HCT116 (cell line): Measurements from ENCODE around the gene SOD3. TPM values are rescaled to one million over a fixed set of nuclear protein-coding genes. Genes with fewer than 3 reads are reported as not detected.

ENCODE experiments used
- ATAC-seq: fragments of 200-7000 bp; cut with Tn5 transposase; 2 replicates; pipeline ENCODE4 v1.9.1; 2020; ENCODE audit warnings: mild to moderate bottlenecking, moderate library complexity
- BruUV-seq: library from RNA; stranded (reverse); fragments of 400-500 nt; replicated peaks from 2 replicates; lab custom pipeline; 2021; lab: Mats Ljungman, UMichigan
- CTCF ChIA-PET: fragments of 300-600 bp; sonication (Branson Sonifier 250); formaldehyde crosslinking; loops from one replicate; lab custom pipeline; 2021; ENCODE audit warnings: antibody characterized with exemption; lab: Charles Lee
- POLR2A ChIA-PET: fragments of 300-600, 350-600 bp; sonication (Branson Sonifier 250); formaldehyde crosslinking; loops from one replicate; lab custom pipeline; 2021; ENCODE audit warnings: antibody characterized with exemption; lab: Charles Lee
- RAD21 ChIA-PET, 2 experiments: fragments of 300-600 bp; sonication (Branson Sonifier 250); formaldehyde crosslinking; loops; one replicate each; lab custom pipeline; 2023; ENCODE audit warnings: low total read pairs in 2 of 2; ENCODE audit not compliant: uncharacterized antibody in 2 of 2, unreplicated experiment in 2 of 2, low non-redundant PET in 1 of 2; lab: Charles Lee
- DNase-seq: peaks from one replicate; pipeline ENCODE4 v3.0.0-alpha.2; 2010; ENCODE audit warnings: low read depth, low spot score
- H2AFZ ChIP-seq: fragments of 200-600 bp; shearing (Covaris generic), sonication (generic); 2 replicates; pipeline ENCODE4 v1.6.1; 2017; ENCODE audit warnings: low read depth, mixed run types, mixed read lengths, antibody characterized with exemption, low read length; ENCODE audit not compliant: poor library complexity, severe bottlenecking
- H3K27ac ChIP-seq: 2 replicates; pipeline ENCODE4 v1.5.1; 2012; ENCODE audit warnings: low read depth, low read length
- H3K27me3 ChIP-seq: fragments of 200-600 bp; sonication (generic); 2 replicates; pipeline ENCODE4 v1.6.1; 2016; ENCODE audit warnings: mixed run types, low read length, mixed read lengths; ENCODE audit not compliant: insufficient read depth
- H3K36me3 ChIP-seq, 2 experiments: fragments of 200-500 bp in 1 of 2; fragments of 200-600 bp in 1 of 2; sonication (Bioruptor generic) in 1 of 2; sonication (generic) in 1 of 2; 2 replicates each; pipeline versions ENCODE4 v1.5.1 to v1.6.1; 2014 to 2016; ENCODE audit warnings: low read length in 2 of 2, inconsistent platforms in 1 of 2, mixed read lengths in 1 of 2, mixed run types in 1 of 2; ENCODE audit not compliant: insufficient read depth in 2 of 2, control insufficient read depth in 1 of 2
- H3K4me1 ChIP-seq, 2 experiments: fragments of 200-600 bp in 1 of 2; sonication (generic) in 1 of 2; 2 replicates each; pipeline versions ENCODE4 v1.5.1 to v1.6.1; 2012 to 2017; ENCODE audit warnings: low read length in 2 of 2, inconsistent platforms in 1 of 2, mild to moderate bottlenecking in 1 of 2, mixed read lengths in 1 of 2, mixed run types in 1 of 2, moderate library complexity in 1 of 2; ENCODE audit not compliant: insufficient read depth in 2 of 2, control insufficient read depth in 1 of 2
- H3K4me2 ChIP-seq: fragments of 200-600 bp; sonication (generic); 2 replicates; pipeline ENCODE4 v1.6.1; 2017; ENCODE audit warnings: mixed run types, low read length, mixed read lengths
- H3K4me3 ChIP-seq, 2 experiments: fragments of 200-600 bp in 1 of 2; sonication (generic) in 1 of 2; replicated peaks in 1 of 2; 2 replicates each; pipeline ENCODE4 v1.5.1; 2011 to 2016; ENCODE audit warnings: low read length in 2 of 2, control low read depth in 1 of 2, low read depth in 1 of 2, mild to moderate bottlenecking in 1 of 2, mixed read lengths in 1 of 2, mixed run types in 1 of 2
- H3K79me2 ChIP-seq: fragments of 200-600 bp; sonication (generic); 2 replicates; pipeline ENCODE4 v1.6.1; 2017; ENCODE audit warnings: mild to moderate bottlenecking, mixed run types, low read length, moderate library complexity, mixed read lengths; ENCODE audit not compliant: insufficient read depth
- H3K9ac ChIP-seq: fragments of 200-600 bp; sonication (generic); 2 replicates; pipeline ENCODE4 v1.6.1; 2016; ENCODE audit warnings: low read length, mixed read lengths
- H3K9me2 ChIP-seq: fragments of 200-600 bp; sonication (generic), shearing (Covaris generic); 2 replicates; pipeline ENCODE4 v1.6.1; 2017; ENCODE audit warnings: mixed run types, mild to moderate bottlenecking, moderate library complexity; ENCODE audit not compliant: insufficient read depth
- H3K9me3 ChIP-seq, 2 experiments: fragments of 200-500 bp in 1 of 2; fragments of 200-600 bp in 1 of 2; sonication (Bioruptor generic) in 1 of 2; sonication (generic) in 1 of 2; 2 replicates each; pipeline ENCODE4 v1.6.1; 2014 to 2017; ENCODE audit warnings: low read length in 2 of 2, mixed read lengths in 2 of 2, inconsistent platforms in 1 of 2, low read depth in 1 of 2, mild to moderate bottlenecking in 1 of 2, mixed run types in 1 of 2, moderate library complexity in 1 of 2; ENCODE audit not compliant: control insufficient read depth in 1 of 2, insufficient read depth in 1 of 2
- H4K20me1 ChIP-seq: fragments of 200-600 bp; sonication (generic), shearing (Covaris generic); 2 replicates; pipeline ENCODE4 v1.6.1; 2017; ENCODE audit warnings: mixed run types, mild to moderate bottlenecking, moderate library complexity; ENCODE audit not compliant: insufficient read depth
- CBX3 ChIP-seq: IDR thresholded peaks from 2 replicates; pipeline ENCODE4 v1.6.1; 2012; ENCODE audit warnings: low read depth
- CEBPB ChIP-seq: IDR thresholded peaks from 2 replicates; pipeline ENCODE4 v1.6.1; 2012; ENCODE audit warnings: low read depth
- ELF1 ChIP-seq: IDR thresholded peaks from 2 replicates; pipeline ENCODE4 v1.6.1; 2012; ENCODE audit warnings: low read depth, borderline replicate concordance
- EZH2 ChIP-seq: fragments of 200-600 bp; sonication (generic); IDR thresholded peaks from 2 replicates; pipeline ENCODE4 v1.6.1; 2017; ENCODE audit warnings: antibody characterized with exemption, mixed run types
- EZH2phosphoT487 ChIP-seq: fragments of 200-600 bp; IDR thresholded peaks from 2 replicates; pipeline ENCODE4 v1.6.1; 2018; ENCODE audit warnings: antibody characterized with exemption, borderline replicate concordance
- JUND ChIP-seq: IDR thresholded peaks from 2 replicates; pipeline ENCODE4 v1.6.1; 2012
- POLR2A ChIP-seq: IDR thresholded peaks from 2 replicates; pipeline ENCODE4 v1.7.0; 2011; ENCODE audit warnings: borderline replicate concordance; ENCODE audit not compliant: insufficient read depth, insufficient read length; ENCODE audit errors: extremely low read depth
- POLR2AphosphoS5 ChIP-seq: IDR thresholded peaks from 2 replicates; pipeline ENCODE4 v1.6.1; 2011; ENCODE audit warnings: mild to moderate bottlenecking, low read depth, low read length, moderate library complexity
- RAD21 ChIP-seq: IDR thresholded peaks from 2 replicates; pipeline ENCODE4 v1.6.1; 2012; ENCODE audit warnings: low read depth, mild to moderate bottlenecking
- SIN3A ChIP-seq: IDR thresholded peaks from 2 replicates; pipeline ENCODE4 v1.6.1; 2012; ENCODE audit warnings: low read depth
- YY1 ChIP-seq: IDR thresholded peaks from 2 replicates; pipeline ENCODE4 v1.6.1; 2011; ENCODE audit warnings: low read length, low read depth, moderate library complexity, mild to moderate bottlenecking; ENCODE audit not compliant: insufficient replicate concordance; ENCODE audit errors: extremely low read depth
- ZFX ChIP-seq: fragments of 450-650 bp; IDR thresholded peaks from 2 replicates; pipeline ENCODE4 v1.6.1; 2017
- intact Hi-C: fragments of 100-400 bp; cut with micrococcal nuclease; formaldehyde crosslinking; loops from 2 replicates; pipeline ENCODE4 v1.10.0; 2022
- total RNA-seq: library from RNA; stranded (reverse); gene quantifications from one replicate; pipeline ENCODE4 v1.2.1, GENCODE V29; 2021; ENCODE audit not compliant: unreplicated experiment
- TF ChIP-seq, protein P1 (sequence below), 3 experiments: fragments of 200-600 bp in 1 of 3; sonication (generic) in 1 of 3; IDR thresholded peaks in 2 of 3; conservative IDR thresholded peaks in 1 of 3; 2 replicates each; pipeline ENCODE4 v1.5.1; 2012 to 2017; ENCODE audit warnings: low read depth in 2 of 3, low read length in 2 of 3, antibody characterized with exemption in 1 of 3, borderline replicate concordance in 1 of 3, control low read depth in 1 of 3, mild to moderate bottlenecking in 1 of 3, mixed read lengths in 1 of 3, mixed run types in 1 of 3, moderate library complexity in 1 of 3; ENCODE audit not compliant: insufficient read depth in 1 of 3
- TF ChIP-seq, protein P2 (sequence below): IDR thresholded peaks from 2 replicates; pipeline ENCODE4 v1.6.1; 2012; ENCODE audit warnings: low read depth
- TF ChIP-seq, protein P3 (sequence below): IDR thresholded peaks from 2 replicates; pipeline ENCODE4 v1.6.1; 2012
- TF ChIP-seq, protein P4 (sequence below): IDR thresholded peaks from 2 replicates; pipeline ENCODE4 v1.6.1; 2012

The SOD3 gene
- total RNA-seq, 1 experiment from 2014 or later, result 0.25 TPM

DNA sequence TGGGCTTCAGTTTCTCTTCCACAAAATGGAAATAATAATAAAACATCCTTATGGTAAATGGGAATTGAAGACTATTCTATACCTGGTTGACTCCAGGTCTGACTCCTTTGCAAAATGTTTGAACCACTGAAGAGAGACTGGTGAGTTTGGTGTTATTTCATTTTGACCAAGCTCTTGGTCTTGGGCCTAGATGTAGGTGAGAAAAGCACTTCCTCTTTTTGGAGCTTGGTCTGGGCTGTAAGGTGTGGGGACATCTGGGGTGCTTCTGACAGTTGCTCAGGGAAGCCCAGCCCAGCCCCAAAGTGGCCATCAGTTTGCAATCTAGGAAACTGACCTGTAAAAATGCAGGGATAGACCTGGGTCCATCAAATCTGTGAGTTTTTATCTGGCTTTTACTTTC lies 26.8 kb upstream of the SOD3 start:
- CTCF ChIA-PET, result no interaction called here
- Histone ChIP-seq H3K4me3 (no peak overlapping the region), H3K4me2 (no peak overlapping the region), H3K4me1 (peaks cover 0 to 19% of the 10 kb centered on the region in 2 experiments; a peak in 2 of 4 replicates), H3K9me2 (no peaks in the 10 kb centered on the region), H2AFZ (no peak overlapping the region), H3K36me3 (no peaks in the 10 kb centered on the region), H3K79me2 (no peaks in the 10 kb centered on the region), H3K27me3 (no peaks in the 10 kb centered on the region), H3K9me3 (no peaks in the 10 kb centered on the region), H3K9ac (no peak overlapping the region), H4K20me1 (no peaks in the 10 kb centered on the region), H3K27ac (no peak overlapping the region)
- DNase-seq (no peak), ATAC-seq (no peak)
- TF ChIP-seq, protein P1, sequence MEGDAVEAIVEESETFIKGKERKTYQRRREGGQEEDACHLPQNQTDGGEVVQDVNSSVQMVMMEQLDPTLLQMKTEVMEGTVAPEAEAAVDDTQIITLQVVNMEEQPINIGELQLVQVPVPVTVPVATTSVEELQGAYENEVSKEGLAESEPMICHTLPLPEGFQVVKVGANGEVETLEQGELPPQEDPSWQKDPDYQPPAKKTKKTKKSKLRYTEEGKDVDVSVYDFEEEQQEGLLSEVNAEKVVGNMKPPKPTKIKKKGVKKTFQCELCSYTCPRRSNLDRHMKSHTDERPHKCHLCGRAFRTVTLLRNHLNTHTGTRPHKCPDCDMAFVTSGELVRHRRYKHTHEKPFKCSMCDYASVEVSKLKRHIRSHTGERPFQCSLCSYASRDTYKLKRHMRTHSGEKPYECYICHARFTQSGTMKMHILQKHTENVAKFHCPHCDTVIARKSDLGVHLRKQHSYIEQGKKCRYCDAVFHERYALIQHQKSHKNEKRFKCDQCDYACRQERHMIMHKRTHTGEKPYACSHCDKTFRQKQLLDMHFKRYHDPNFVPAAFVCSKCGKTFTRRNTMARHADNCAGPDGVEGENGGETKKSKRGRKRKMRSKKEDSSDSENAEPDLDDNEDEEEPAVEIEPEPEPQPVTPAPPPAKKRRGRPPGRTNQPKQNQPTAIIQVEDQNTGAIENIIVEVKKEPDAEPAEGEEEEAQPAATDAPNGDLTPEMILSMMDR (IDR thresholded peaks at IDR 0.05 in 2 of 3, conservative IDR thresholded peaks at IDR 0.05 in 1 of 3; ENCODE audit: borderline replicate concordance in 1 of 3, insufficient read depth in 1 of 3, low read depth in 2 of 3, low read length in 2 of 3), result no peak
- no peak for TF ChIP-seq YY1
- no peak for TF ChIP-seq CBX3
- no peak for TF ChIP-seq POLR2AphosphoS5
- no peak for TF ChIP-seq JUND
- no peak for TF ChIP-seq ZFX
- TF ChIP-seq POLR2A, result no peak
- TF ChIP-seq, protein P2, sequence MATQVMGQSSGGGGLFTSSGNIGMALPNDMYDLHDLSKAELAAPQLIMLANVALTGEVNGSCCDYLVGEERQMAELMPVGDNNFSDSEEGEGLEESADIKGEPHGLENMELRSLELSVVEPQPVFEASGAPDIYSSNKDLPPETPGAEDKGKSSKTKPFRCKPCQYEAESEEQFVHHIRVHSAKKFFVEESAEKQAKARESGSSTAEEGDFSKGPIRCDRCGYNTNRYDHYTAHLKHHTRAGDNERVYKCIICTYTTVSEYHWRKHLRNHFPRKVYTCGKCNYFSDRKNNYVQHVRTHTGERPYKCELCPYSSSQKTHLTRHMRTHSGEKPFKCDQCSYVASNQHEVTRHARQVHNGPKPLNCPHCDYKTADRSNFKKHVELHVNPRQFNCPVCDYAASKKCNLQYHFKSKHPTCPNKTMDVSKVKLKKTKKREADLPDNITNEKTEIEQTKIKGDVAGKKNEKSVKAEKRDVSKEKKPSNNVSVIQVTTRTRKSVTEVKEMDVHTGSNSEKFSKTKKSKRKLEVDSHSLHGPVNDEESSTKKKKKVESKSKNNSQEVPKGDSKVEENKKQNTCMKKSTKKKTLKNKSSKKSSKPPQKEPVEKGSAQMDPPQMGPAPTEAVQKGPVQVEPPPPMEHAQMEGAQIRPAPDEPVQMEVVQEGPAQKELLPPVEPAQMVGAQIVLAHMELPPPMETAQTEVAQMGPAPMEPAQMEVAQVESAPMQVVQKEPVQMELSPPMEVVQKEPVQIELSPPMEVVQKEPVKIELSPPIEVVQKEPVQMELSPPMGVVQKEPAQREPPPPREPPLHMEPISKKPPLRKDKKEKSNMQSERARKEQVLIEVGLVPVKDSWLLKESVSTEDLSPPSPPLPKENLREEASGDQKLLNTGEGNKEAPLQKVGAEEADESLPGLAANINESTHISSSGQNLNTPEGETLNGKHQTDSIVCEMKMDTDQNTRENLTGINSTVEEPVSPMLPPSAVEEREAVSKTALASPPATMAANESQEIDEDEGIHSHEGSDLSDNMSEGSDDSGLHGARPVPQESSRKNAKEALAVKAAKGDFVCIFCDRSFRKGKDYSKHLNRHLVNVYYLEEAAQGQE, result no peak
- TF ChIP-seq ELF1, result no peak
- TF ChIP-seq, protein P3, sequence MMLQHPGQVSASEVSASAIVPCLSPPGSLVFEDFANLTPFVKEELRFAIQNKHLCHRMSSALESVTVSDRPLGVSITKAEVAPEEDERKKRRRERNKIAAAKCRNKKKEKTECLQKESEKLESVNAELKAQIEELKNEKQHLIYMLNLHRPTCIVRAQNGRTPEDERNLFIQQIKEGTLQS, result no peak
- no peak for TF ChIP-seq EZH2
- no peak for TF ChIP-seq CEBPB
- no peak for TF ChIP-seq RAD21
- TF ChIP-seq, protein P4, sequence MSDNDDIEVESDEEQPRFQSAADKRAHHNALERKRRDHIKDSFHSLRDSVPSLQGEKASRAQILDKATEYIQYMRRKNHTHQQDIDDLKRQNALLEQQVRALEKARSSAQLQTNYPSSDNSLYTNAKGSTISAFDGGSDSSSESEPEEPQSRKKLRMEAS, result no peak
- TF ChIP-seq EZH2phosphoT487, result no peak
- TF ChIP-seq SIN3A, result no peak
- RAD21 ChIA-PET, result no interaction called here
- POLR2A ChIA-PET, result no interaction called here
- no TSS peak for BruUV-seq
- intact Hi-C loops, result no loop called here
